GM12878 (cell line): ENCODE results near the gene AOPEP. TPM values are rescaled to one million over a fixed set of nuclear protein-coding genes. Genes with fewer than 3 reads are reported as not detected.

ENCODE experiments used
- ATAC-seq: fragments of 200-7000 bp; cut with Tn5 transposase; 3 replicates; pipeline ENCODE4 v1.9.1; 2020; ENCODE audit warnings: mild to moderate bottlenecking, moderate library complexity
- BruUV-seq: library from RNA; stranded (reverse); fragments of 400-500 nt; replicated peaks from 2 replicates; lab custom pipeline; 2021; lab: Mats Ljungman, UMichigan
- CTCF ChIA-PET: fragments of 300-600 bp; sonication (Branson Sonifier 250); formaldehyde crosslinking; extraction: SDS; loops from one replicate; lab custom pipeline; 2021; ENCODE audit warnings: inconsistent platforms; lab: Yijun Ruan, JAX
- POLR2A ChIA-PET: fragments of 350-600 bp; formaldehyde crosslinking; extraction: SDS; loops from one replicate; lab custom pipeline; 2021; ENCODE audit warnings: inconsistent platforms; lab: Charles Lee
- RAD21 ChIA-PET: fragments of 300-600 bp; sonication (Branson Sonifier 250); formaldehyde crosslinking; loops from one replicate; lab custom pipeline; 2023; ENCODE audit warnings: antibody characterized with exemption; ENCODE audit not compliant: unreplicated experiment; lab: Charles Lee
- SMC1A ChIA-PET: fragments of 300-600 bp; sonication (Branson Sonifier 250); formaldehyde crosslinking; loops from one replicate; lab custom pipeline; 2023; ENCODE audit not compliant: unreplicated experiment, uncharacterized antibody; lab: Charles Lee
- DNase-seq: peaks from one replicate; pipeline ENCODE4 v3.0.0-alpha.2; 2011; ENCODE audit warnings: low read depth, low spot score
- FAIRE-seq: peaks from 3 replicates; lab custom pipeline; 2011; peaks lifted over from hg19 to GRCh38; lab: Jason Lieb, UNC
- H2AFZ ChIP-seq: 2 replicates; pipeline ENCODE4 v1.6.0; 2011; ENCODE audit warnings: low read depth, low read length, control low read depth; ENCODE audit not compliant: control insufficient read depth
- H3K27ac ChIP-seq: 2 replicates; pipeline ENCODE4 v1.5.1; 2011; ENCODE audit warnings: control low read depth; ENCODE audit not compliant: control insufficient read depth, insufficient read depth
- H3K27me3 ChIP-seq, 2 experiments: replicated peaks in 1 of 2; 2 replicates each; pipeline versions ENCODE4 v1.6.0 to v1.6.1; 2011; ENCODE audit warnings: low read length in 1 of 2; ENCODE audit not compliant: control insufficient read depth in 2 of 2, insufficient read depth in 2 of 2
- H3K36me3 ChIP-seq, 2 experiments: 2 replicates each; pipeline ENCODE4 v1.5.1; 2011; ENCODE audit warnings: low read length in 1 of 2; ENCODE audit not compliant: control insufficient read depth in 2 of 2, insufficient read depth in 2 of 2
- H3K4me1 ChIP-seq: 2 replicates; pipeline ENCODE4 v1.6.1; 2011; ENCODE audit warnings: mild to moderate bottlenecking, low read length, moderate library complexity, mixed read lengths; ENCODE audit not compliant: control insufficient read depth, insufficient read depth
- H3K4me2 ChIP-seq: 2 replicates; pipeline ENCODE4 v1.6.0; 2011; ENCODE audit warnings: control low read depth; ENCODE audit not compliant: control insufficient read depth, insufficient read depth
- H3K4me3 ChIP-seq: fragments of 200-600 bp; sonication (generic); 2 replicates; pipeline ENCODE4 v1.5.1; 2016
- H3K79me2 ChIP-seq: 2 replicates; pipeline ENCODE4 v1.6.0; 2011; ENCODE audit warnings: low read length; ENCODE audit not compliant: control insufficient read depth, insufficient read depth
- H3K9ac ChIP-seq: 2 replicates; pipeline ENCODE4 v1.8.0; 2011; ENCODE audit warnings: low read length, control low read depth, mixed read lengths; ENCODE audit not compliant: control insufficient read depth, insufficient read depth
- H3K9me3 ChIP-seq: replicated peaks from 3 replicates; pipeline ENCODE4 v1.5.1; 2011; ENCODE audit warnings: mild to moderate bottlenecking, low read length; ENCODE audit not compliant: control insufficient read depth, insufficient read depth
- H4K20me1 ChIP-seq: 2 replicates; pipeline ENCODE4 v1.6.0; 2011; ENCODE audit not compliant: control insufficient read depth, insufficient read depth
- ATF2 ChIP-seq: IDR thresholded peaks from 2 replicates; pipeline ENCODE4 v1.6.1; 2012; ENCODE audit warnings: low read length, inconsistent platforms
- E4F1 ChIP-seq: fragments of 450-650 bp; IDR thresholded peaks from 2 replicates; pipeline ENCODE4 v1.6.1; 2018; ENCODE audit warnings: borderline replicate concordance, mild to moderate bottlenecking; ENCODE audit not compliant: partially characterized antibody
- RCOR1 ChIP-seq: conservative IDR thresholded peaks from 2 replicates; pipeline ENCODE4 v1.6.1; 2012; ENCODE audit warnings: low read depth, low read length, improper control_type of control experiment
- TARDBP ChIP-seq: IDR thresholded peaks from 2 replicates; pipeline ENCODE4 v1.6.1; 2016; ENCODE audit warnings: borderline replicate concordance
- YBX1 ChIP-seq: fragments of 450-650 bp; IDR thresholded peaks from 2 replicates; pipeline ENCODE4 v1.6.1; 2016; ENCODE audit warnings: antibody characterized with exemption
- ZNF274 ChIP-seq: IDR thresholded peaks from one replicate; pipeline ENCODE4 v1.8.0; 2011; ENCODE audit not compliant: insufficient read length, insufficient read depth
- ZSCAN29 ChIP-seq: fragments of 450-650 bp; IDR thresholded peaks from 2 replicates; pipeline ENCODE4 v1.6.1; 2017; ENCODE audit warnings: mild to moderate bottlenecking, moderate library complexity
- WGBS: methylation state at CpG from one replicate; pipeline ENCODE4 v1.1.6; 2016; ENCODE audit warnings: low lambda C conversion rate; ENCODE audit not compliant: insufficient replicate concordance, insufficient coverage; ENCODE audit errors: missing lambda C conversion rate; 5-methylcytosine and 5-hydroxymethylcytosine counted together
- in situ Hi-C: fragments of 300-500 bp; cut with MboI; formaldehyde crosslinking; loops from 9 replicates; pipeline ENCODE4 v1.14.3; 2018; ENCODE audit warnings: mixed read lengths
- intact Hi-C: fragments of 100-400 bp; cut with micrococcal nuclease; formaldehyde crosslinking; loops from one replicate; pipeline ENCODE4 v1.14.2; 2022; ENCODE audit not compliant: unreplicated experiment
- polyA plus RNA-seq, 11 experiments: library from polyadenylated mRNA; depleted of rRNA in 4 of 11; unstranded in 6 of 11; stranded (reverse) in 5 of 11; fragments of >200 nt; fragmentation: Nextera tagmentation in 4 of 11; fragmentation: Illumina TruSeq in 1 of 11; extraction: Ambion mirVana in 4 of 11; extraction: Trizol in 1 of 11; gene quantifications; 1 replicate in 1 of 11; 2 replicates in 10 of 11; pipeline versions ENCODE4 v1.2.1 to v1.2.3, GENCODE V29; 2011 to 2016; ENCODE audit warnings: inconsistent platforms in 2 of 11, missing spikeins in 2 of 11, low read depth in 1 of 11
- total RNA-seq, 4 experiments: library from RNA; depleted of rRNA in 3 of 4; stranded (reverse); fragments of >200 nt in 3 of 4; fragmentation: Illumina TruSeq in 1 of 4; extraction: Trizol in 1 of 4; gene quantifications; 2 replicates each; pipeline versions ENCODE4 v1.2.1 to v1.2.3, GENCODE V29; 2013 to 2021

The AOPEP gene
- total and polyA plus RNA-seq, 10 of the 15 experiments (the other 5 are each of a cell fraction or from before 2014, with no cell fraction given) = 2.3 to 16.9 (median 10.1) TPM

- TF ChIP-seq RCOR1 (no peak), YBX1 (no peak), ZSCAN29 (no peak), ZNF274 (no peak), TARDBP (no peak), E4F1 (no peak), ATF2 (no peak)
- no peaks in the 10 kb centered on the region for H3K9me3 ChIP-seq
- WGBS = 87% methylated on average over 9 of the region's 9 CpGs
- POLR2A ChIA-PET = no interaction called here
- no peak for FAIRE-seq
- H4K20me1 ChIP-seq = no peaks in the 10 kb centered on the region
- in situ Hi-C loops = no loop called here
- H2AFZ ChIP-seq = no peak overlapping the region
- DNase-seq = no peak
- no peak for ATAC-seq
- RAD21 ChIA-PET = no interaction called here
- BruUV-seq = no TSS peak
- H3K36me3 ChIP-seq = no peaks in the 10 kb centered on the region
- no peak overlapping the region for H3K4me3 ChIP-seq
- H3K9ac ChIP-seq = no peak overlapping the region
- CTCF ChIA-PET = no interaction called here
- no peaks in the 10 kb centered on the region for H3K79me2 ChIP-seq
- H3K4me2 ChIP-seq = no peak overlapping the region
- intact Hi-C loops = no loop called here
- SMC1A ChIA-PET = no interaction called here
- no peaks in the 10 kb centered on the region for H3K27me3 ChIP-seq
- H3K27ac ChIP-seq = no peak overlapping the region
- no peaks in the 10 kb centered on the region for H3K4me1 ChIP-seq
These were observed 254.6 kb downstream of the AOPEP start for GRCh38 chr9:94980947-94981722.
